ENCODE data around the gene AMPD3. TPM values are rescaled to one million over a fixed set of nuclear protein-coding genes. Genes with fewer than 3 reads are reported as not detected.

Gene AMPD3
- total RNA-seq, 1 donor from 2014 or later, result 7.1 TPM

DNA sequence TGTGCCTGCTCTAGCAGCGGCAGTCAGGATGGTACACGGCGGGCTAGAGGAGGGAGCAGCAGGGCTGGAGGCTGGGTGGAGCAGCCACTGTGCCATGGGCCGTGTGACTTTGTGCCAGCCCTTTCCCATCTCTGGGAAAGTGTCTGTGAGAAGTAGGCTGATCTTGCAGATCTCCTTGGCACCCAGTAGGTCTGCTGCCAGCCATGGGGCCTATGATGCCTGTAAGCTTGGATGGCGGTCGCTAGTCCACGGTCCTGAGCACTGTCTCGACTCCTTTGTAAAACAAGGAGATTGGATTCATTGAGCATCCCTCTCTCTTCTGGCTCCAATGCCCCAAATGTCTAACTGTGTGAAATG is 22.6 kb downstream of the AMPD3 start:
- TF ChIP-seq CTCF (conservative IDR thresholded peaks at IDR 0.05; ENCODE audit: low read depth, low read length), result no peak
- H3K4me3 ChIP-seq (ENCODE audit: low read depth, low read length), result no peak overlapping the region
- DNase-seq (ENCODE audit: low read depth), result no peak

- no peak for TF ChIP-seq CTCF (conservative IDR thresholded peaks at IDR 0.05; ENCODE audit: low read depth, low read length)
- no peak overlapping the region for H3K4me3 ChIP-seq (ENCODE audit: low read depth, low read length)
- no peak for DNase-seq (ENCODE audit: low read depth)
Observed at GRCh38 chr11:10478066-10478465, 23.0 kb downstream of the AMPD3 start.

- DNase-seq (ENCODE audit: low read depth), result no peak
- no peak for TF ChIP-seq CTCF (conservative IDR thresholded peaks at IDR 0.05; ENCODE audit: low read depth, low read length)
- H3K4me3 ChIP-seq (ENCODE audit: low read depth, low read length), result no peak overlapping the region
Observed at GRCh38 chr11:10478574-10479550, 23.8 kb downstream of the AMPD3 start.

GRCh38 chr11:10480026-10480425 is 25.0 kb downstream of the AMPD3 start:
- DNase-seq (ENCODE audit: low read depth), result no peak
- H3K4me3 ChIP-seq (ENCODE audit: low read depth, low read length), result no peak overlapping the region
- no peak for TF ChIP-seq CTCF (conservative IDR thresholded peaks at IDR 0.05; ENCODE audit: low read depth, low read length)

DNA sequence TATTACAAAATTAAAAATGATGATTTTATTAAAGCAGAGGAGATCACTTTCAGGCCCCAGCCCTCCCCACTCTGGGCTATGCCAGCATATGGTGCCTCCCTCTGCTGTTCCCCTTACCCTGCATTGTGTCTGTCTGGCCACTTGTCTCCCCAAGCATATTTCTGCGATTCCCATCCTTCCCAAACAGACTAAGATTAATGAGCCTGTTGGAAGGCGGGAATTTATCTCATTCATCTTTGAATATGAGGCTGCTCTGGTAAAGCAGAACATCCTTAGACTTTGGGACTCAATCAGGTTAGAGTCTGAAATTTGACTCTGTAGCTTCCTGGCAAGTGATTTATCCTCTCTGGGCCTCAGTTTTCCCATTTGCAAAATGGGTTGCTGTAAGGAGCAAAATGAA is 25.7 kb downstream of the AMPD3 start:
- no peak for TF ChIP-seq CTCF (conservative IDR thresholded peaks at IDR 0.05; ENCODE audit: low read depth, low read length)
- H3K4me3 ChIP-seq (ENCODE audit: low read depth, low read length), result no peak overlapping the region
- DNase-seq (ENCODE audit: low read depth), result no peak

GRCh38 chr11:10481560-10482349 is 26.7 kb downstream of the AMPD3 start:
- no peak for TF ChIP-seq CTCF (conservative IDR thresholded peaks at IDR 0.05; ENCODE audit: low read depth, low read length)

More at GRCh38 chr11:10481560-10482349, 26.7 kb downstream of the AMPD3 start:
- no peak for DNase-seq (ENCODE audit: low read depth)
- H3K4me3 ChIP-seq (ENCODE audit: low read depth, low read length), result no peak overlapping the region
